GM12878 (cell line): ENCODE results near the gene HOXB6.

Source experiments
- BHLHE40 ChIP-seq, 2 experiments: fragments of 450-650 bp in 1 of 2; IDR thresholded peaks; 2 replicates each; pipeline ENCODE4 v1.6.1; 2011 to 2017; ENCODE audit warnings: low read depth in 2 of 2, borderline replicate concordance in 1 of 2, improper control_type of control experiment in 1 of 2, low read length in 1 of 2, mild to moderate bottlenecking in 1 of 2
- EZH2 ChIP-seq: IDR thresholded peaks from 2 replicates; pipeline ENCODE4 v1.6.1; 2012; ENCODE audit warnings: low read depth, mild to moderate bottlenecking, control low read depth, inconsistent platforms, low read length, borderline replicate concordance; ENCODE audit not compliant: control insufficient read depth
- SP1 ChIP-seq: IDR thresholded peaks from one replicate; pipeline ENCODE4 v1.6.1; 2011; ENCODE audit warnings: low read depth, low read length
- ZNF384 ChIP-seq: IDR thresholded peaks from 2 replicates; pipeline ENCODE4 v1.6.1; 2012; ENCODE audit warnings: low read depth, mild to moderate bottlenecking, low read length, improper control_type of control experiment, borderline replicate concordance

DNA sequence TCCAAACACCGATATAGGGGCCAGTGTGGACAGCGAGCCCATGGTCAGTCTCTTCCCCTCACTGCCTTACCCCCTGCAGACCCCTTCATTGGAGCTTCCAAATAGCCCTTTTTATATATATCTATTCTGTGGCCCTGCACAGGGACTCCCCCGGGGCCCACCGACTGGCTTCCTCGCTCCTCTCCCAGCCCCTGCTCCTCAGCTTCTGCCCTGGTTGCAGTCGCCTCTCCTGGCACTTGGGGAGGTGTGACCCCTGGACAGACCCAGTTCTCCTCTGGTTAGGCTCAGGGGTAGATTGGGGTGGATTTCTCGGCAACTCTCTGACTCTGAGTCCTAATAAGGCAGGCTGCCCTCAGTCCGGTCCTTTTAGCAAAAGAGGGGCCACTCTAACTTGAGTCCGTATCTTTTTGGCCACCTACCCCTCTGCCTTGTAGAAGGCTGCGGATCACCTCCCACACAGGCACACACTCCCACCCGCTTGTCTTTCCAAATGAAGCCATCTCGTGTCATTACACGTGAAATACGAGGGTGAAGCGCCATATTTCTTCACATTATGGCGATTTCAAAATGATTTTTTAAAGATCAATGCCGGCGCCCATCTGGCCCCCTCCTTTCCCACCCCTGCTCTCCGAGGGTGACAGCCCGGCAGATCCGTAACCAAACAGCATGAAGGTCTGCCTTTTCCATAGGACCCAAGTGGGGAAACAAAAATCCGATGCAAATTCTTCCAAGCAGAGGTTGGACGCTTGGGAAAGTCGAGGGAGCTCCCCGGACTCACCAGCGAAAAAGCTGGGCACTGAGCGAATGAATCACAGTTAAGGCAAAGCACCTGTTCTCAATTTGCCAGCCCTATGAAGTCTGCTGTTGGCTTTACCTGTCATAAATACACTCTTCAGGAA is 23.1 kb upstream of the HOXB6 start:
- TF ChIP-seq ZNF384 (no peak), BHLHE40 (IDR thresholded peaks at IDR 0.05; ENCODE audit: borderline replicate concordance in 1 of 2, low read depth in 2 of 2, low read length in 1 of 2) (no peak), SP1 (no peak), EZH2 (no peak)
